GM23248 (cell line): ENCODE data around the gene CCDC136.

ENCODE experiments used
- EZH2 ChIP-seq: fragments of 200-600 bp; sonication (generic); IDR thresholded peaks from 2 replicates; pipeline ENCODE4 v1.6.1; 2018; ENCODE audit warnings: antibody characterized with exemption, mild to moderate bottlenecking; ENCODE audit not compliant: insufficient read depth, poor library complexity, severe bottlenecking
- EZH2phosphoT487 ChIP-seq: fragments of 200-600 bp; sonication (generic); IDR thresholded peaks from 2 replicates; pipeline ENCODE4 v1.6.1; 2018; ENCODE audit warnings: antibody characterized with exemption, moderate library complexity, mild to moderate bottlenecking, low read depth; ENCODE audit not compliant: insufficient read depth

GRCh38 chr7:128799451-128799850, 7.7 kb downstream of the CCDC136 start:
- no peak for TF ChIP-seq EZH2phosphoT487
- no peak for TF ChIP-seq EZH2
